HL-60 (cell line): Measurements from ENCODE around the gene VPS41.

Source experiments
- POLR2AphosphoS5 ChIP-seq: IDR thresholded peaks from 2 replicates; pipeline ENCODE4 v1.6.1; 2012; ENCODE audit warnings: low read depth
- TF ChIP-seq, protein P1 (sequence below): IDR thresholded peaks from one replicate; pipeline ENCODE4 v1.5.1; 2011; ENCODE audit warnings: low read length, control low read depth, inconsistent platforms; ENCODE audit not compliant: insufficient read depth
- TF ChIP-seq, protein P2 (sequence below): IDR thresholded peaks from 2 replicates; pipeline ENCODE4 v1.6.1; 2012; ENCODE audit warnings: low read depth; ENCODE audit not compliant: insufficient replicate concordance

DNA sequence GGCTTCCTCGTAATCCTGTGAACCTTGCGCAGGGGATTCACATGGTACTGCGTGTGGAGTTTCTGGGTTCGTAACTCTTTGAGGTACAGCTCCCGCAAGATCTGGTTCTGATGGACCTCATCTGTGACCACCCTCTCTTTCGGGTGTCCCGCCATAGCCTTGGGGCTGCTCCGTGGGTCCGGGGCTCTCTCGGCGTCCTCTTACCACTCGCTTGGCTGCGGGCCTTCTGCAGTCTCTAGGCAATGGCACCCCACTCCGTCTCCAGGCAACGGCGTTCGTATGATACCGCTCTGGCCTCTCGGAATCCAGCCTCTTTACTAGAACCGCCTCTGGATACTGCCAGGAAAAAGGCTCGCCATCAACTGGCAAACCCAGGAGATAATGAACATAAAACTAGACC lies 223.1 kb downstream of the VPS41 start:
- no peak for TF ChIP-seq POLR2AphosphoS5
- TF ChIP-seq, protein P1, sequence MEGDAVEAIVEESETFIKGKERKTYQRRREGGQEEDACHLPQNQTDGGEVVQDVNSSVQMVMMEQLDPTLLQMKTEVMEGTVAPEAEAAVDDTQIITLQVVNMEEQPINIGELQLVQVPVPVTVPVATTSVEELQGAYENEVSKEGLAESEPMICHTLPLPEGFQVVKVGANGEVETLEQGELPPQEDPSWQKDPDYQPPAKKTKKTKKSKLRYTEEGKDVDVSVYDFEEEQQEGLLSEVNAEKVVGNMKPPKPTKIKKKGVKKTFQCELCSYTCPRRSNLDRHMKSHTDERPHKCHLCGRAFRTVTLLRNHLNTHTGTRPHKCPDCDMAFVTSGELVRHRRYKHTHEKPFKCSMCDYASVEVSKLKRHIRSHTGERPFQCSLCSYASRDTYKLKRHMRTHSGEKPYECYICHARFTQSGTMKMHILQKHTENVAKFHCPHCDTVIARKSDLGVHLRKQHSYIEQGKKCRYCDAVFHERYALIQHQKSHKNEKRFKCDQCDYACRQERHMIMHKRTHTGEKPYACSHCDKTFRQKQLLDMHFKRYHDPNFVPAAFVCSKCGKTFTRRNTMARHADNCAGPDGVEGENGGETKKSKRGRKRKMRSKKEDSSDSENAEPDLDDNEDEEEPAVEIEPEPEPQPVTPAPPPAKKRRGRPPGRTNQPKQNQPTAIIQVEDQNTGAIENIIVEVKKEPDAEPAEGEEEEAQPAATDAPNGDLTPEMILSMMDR, result no peak
- TF ChIP-seq, protein P2, sequence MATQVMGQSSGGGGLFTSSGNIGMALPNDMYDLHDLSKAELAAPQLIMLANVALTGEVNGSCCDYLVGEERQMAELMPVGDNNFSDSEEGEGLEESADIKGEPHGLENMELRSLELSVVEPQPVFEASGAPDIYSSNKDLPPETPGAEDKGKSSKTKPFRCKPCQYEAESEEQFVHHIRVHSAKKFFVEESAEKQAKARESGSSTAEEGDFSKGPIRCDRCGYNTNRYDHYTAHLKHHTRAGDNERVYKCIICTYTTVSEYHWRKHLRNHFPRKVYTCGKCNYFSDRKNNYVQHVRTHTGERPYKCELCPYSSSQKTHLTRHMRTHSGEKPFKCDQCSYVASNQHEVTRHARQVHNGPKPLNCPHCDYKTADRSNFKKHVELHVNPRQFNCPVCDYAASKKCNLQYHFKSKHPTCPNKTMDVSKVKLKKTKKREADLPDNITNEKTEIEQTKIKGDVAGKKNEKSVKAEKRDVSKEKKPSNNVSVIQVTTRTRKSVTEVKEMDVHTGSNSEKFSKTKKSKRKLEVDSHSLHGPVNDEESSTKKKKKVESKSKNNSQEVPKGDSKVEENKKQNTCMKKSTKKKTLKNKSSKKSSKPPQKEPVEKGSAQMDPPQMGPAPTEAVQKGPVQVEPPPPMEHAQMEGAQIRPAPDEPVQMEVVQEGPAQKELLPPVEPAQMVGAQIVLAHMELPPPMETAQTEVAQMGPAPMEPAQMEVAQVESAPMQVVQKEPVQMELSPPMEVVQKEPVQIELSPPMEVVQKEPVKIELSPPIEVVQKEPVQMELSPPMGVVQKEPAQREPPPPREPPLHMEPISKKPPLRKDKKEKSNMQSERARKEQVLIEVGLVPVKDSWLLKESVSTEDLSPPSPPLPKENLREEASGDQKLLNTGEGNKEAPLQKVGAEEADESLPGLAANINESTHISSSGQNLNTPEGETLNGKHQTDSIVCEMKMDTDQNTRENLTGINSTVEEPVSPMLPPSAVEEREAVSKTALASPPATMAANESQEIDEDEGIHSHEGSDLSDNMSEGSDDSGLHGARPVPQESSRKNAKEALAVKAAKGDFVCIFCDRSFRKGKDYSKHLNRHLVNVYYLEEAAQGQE, result no peak
